WTC11 (cell line): Measurements from ENCODE around the gene LMF2.

Experiments
- AFF4 ChIP-seq: sonication (generic); formaldehyde crosslinking; IDR thresholded peaks from 2 replicates; pipeline ENCODE4 v1.8.1; 2023; ENCODE audit warnings: mild to moderate bottlenecking, missing genetic modification reagents, borderline replicate concordance
- ATF3 ChIP-seq: sonication (generic); formaldehyde crosslinking; conservative IDR thresholded peaks from 2 replicates; pipeline ENCODE4 v1.8.1; 2022; ENCODE audit warnings: mild to moderate bottlenecking, missing genetic modification reagents
- CREB1 ChIP-seq: sonication (generic); formaldehyde crosslinking; IDR thresholded peaks from 2 replicates; pipeline ENCODE4 v1.8.0; 2023; ENCODE audit warnings: mild to moderate bottlenecking, missing genetic modification reagents
- ETV6 ChIP-seq: sonication (generic); formaldehyde crosslinking; IDR thresholded peaks from 2 replicates; pipeline ENCODE4 v1.8.1; 2022; ENCODE audit warnings: mild to moderate bottlenecking, missing genetic modification reagents
- FOXP1 ChIP-seq: sonication (generic); formaldehyde crosslinking; IDR thresholded peaks from 2 replicates; pipeline ENCODE4 v1.8.0; 2022; ENCODE audit warnings: missing genetic modification reagents, mild to moderate bottlenecking, moderate library complexity, borderline replicate concordance
- IRF1 ChIP-seq: sonication (generic); formaldehyde crosslinking; IDR thresholded peaks from 2 replicates; pipeline ENCODE4 v1.8.0; 2023; ENCODE audit warnings: missing genetic modification reagents
- KAT7 ChIP-seq: sonication (generic); formaldehyde crosslinking; IDR thresholded peaks from 2 replicates; pipeline ENCODE4 v1.8.1; 2023; ENCODE audit warnings: missing genetic modification reagents, mild to moderate bottlenecking, borderline replicate concordance
- MYBL2 ChIP-seq: sonication (generic); formaldehyde crosslinking; IDR thresholded peaks from 2 replicates; pipeline ENCODE4 v1.8.1; 2023; ENCODE audit warnings: mild to moderate bottlenecking, moderate library complexity, missing genetic modification reagents
- SMAD4 ChIP-seq: sonication (generic); formaldehyde crosslinking; IDR thresholded peaks from 2 replicates; pipeline ENCODE4 v1.8.0; 2022; ENCODE audit warnings: mild to moderate bottlenecking, missing genetic modification reagents
- SP1 ChIP-seq: sonication (generic); formaldehyde crosslinking; conservative IDR thresholded peaks from 2 replicates; pipeline ENCODE4 v1.8.1; 2022; ENCODE audit warnings: missing genetic modification reagents
- USF2 ChIP-seq: sonication (generic); formaldehyde crosslinking; IDR thresholded peaks from 2 replicates; pipeline ENCODE4 v1.8.1; 2023; ENCODE audit warnings: mild to moderate bottlenecking, missing genetic modification reagents, moderate library complexity
- TF ChIP-seq, protein P1 (sequence below): fragments of 200-600 bp; IDR thresholded peaks from 2 replicates; pipeline ENCODE4 v1.8.0; 2022; ENCODE audit warnings: antibody characterized with exemption
- TF ChIP-seq, protein P2 (sequence below): sonication (generic); formaldehyde crosslinking; IDR thresholded peaks from 2 replicates; pipeline ENCODE4 v1.8.1; 2023; ENCODE audit warnings: mild to moderate bottlenecking, missing genetic modification reagents
- TF ChIP-seq, protein P3 (sequence below): sonication (generic); formaldehyde crosslinking; conservative IDR thresholded peaks from 2 replicates; pipeline ENCODE4 v1.8.1; 2023; ENCODE audit warnings: mild to moderate bottlenecking, low read depth, missing genetic modification reagents, moderate library complexity

DNA sequence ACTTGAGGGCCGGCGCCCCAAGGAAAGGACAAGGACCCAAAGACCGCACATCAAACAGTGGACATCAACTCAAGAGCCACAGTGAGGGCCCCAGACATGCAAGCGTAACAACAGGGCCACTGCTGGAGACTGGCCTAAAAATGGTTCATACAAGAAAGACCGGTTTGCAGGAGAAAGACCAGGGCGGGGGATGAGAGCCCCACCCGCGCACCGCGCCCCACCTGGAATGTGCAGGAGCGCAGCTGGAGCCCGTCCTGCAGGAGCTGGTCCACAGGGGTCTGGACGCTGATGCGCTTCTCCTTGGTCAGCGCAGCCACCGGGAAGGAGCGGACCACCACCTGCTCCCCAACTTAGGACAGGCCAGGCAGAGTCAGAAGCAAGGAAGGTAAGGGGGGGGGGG is 46.6 kb downstream of the LMF2 start:
- TF ChIP-seq, protein P1, sequence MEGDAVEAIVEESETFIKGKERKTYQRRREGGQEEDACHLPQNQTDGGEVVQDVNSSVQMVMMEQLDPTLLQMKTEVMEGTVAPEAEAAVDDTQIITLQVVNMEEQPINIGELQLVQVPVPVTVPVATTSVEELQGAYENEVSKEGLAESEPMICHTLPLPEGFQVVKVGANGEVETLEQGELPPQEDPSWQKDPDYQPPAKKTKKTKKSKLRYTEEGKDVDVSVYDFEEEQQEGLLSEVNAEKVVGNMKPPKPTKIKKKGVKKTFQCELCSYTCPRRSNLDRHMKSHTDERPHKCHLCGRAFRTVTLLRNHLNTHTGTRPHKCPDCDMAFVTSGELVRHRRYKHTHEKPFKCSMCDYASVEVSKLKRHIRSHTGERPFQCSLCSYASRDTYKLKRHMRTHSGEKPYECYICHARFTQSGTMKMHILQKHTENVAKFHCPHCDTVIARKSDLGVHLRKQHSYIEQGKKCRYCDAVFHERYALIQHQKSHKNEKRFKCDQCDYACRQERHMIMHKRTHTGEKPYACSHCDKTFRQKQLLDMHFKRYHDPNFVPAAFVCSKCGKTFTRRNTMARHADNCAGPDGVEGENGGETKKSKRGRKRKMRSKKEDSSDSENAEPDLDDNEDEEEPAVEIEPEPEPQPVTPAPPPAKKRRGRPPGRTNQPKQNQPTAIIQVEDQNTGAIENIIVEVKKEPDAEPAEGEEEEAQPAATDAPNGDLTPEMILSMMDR, result no peak
- TF ChIP-seq ATF3 (CRISPR knock-in tag), result no peak
- TF ChIP-seq KAT7, result no peak
- no peak for TF ChIP-seq AFF4 (CRISPR knock-in tag)
- no peak for TF ChIP-seq ETV6 (CRISPR knock-in tag)
- TF ChIP-seq, protein P2, sequence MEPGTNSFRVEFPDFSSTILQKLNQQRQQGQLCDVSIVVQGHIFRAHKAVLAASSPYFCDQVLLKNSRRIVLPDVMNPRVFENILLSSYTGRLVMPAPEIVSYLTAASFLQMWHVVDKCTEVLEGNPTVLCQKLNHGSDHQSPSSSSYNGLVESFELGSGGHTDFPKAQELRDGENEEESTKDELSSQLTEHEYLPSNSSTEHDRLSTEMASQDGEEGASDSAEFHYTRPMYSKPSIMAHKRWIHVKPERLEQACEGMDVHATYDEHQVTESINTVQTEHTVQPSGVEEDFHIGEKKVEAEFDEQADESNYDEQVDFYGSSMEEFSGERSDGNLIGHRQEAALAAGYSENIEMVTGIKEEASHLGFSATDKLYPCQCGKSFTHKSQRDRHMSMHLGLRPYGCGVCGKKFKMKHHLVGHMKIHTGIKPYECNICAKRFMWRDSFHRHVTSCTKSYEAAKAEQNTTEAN (CRISPR knock-in tag), result no peak
- TF ChIP-seq CREB1 (CRISPR knock-in tag), result no peak
- TF ChIP-seq SP1 (CRISPR knock-in tag), result no peak
- no peak for TF ChIP-seq MYBL2 (CRISPR knock-in tag)
- TF ChIP-seq, protein P3, sequence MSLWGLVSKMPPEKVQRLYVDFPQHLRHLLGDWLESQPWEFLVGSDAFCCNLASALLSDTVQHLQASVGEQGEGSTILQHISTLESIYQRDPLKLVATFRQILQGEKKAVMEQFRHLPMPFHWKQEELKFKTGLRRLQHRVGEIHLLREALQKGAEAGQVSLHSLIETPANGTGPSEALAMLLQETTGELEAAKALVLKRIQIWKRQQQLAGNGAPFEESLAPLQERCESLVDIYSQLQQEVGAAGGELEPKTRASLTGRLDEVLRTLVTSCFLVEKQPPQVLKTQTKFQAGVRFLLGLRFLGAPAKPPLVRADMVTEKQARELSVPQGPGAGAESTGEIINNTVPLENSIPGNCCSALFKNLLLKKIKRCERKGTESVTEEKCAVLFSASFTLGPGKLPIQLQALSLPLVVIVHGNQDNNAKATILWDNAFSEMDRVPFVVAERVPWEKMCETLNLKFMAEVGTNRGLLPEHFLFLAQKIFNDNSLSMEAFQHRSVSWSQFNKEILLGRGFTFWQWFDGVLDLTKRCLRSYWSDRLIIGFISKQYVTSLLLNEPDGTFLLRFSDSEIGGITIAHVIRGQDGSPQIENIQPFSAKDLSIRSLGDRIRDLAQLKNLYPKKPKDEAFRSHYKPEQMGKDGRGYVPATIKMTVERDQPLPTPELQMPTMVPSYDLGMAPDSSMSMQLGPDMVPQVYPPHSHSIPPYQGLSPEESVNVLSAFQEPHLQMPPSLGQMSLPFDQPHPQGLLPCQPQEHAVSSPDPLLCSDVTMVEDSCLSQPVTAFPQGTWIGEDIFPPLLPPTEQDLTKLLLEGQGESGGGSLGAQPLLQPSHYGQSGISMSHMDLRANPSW (CRISPR knock-in tag), result no peak
- no peak for TF ChIP-seq FOXP1 (CRISPR knock-in tag)
- TF ChIP-seq SMAD4 (CRISPR knock-in tag), result no peak
- TF ChIP-seq USF2 (CRISPR knock-in tag), result no peak
- TF ChIP-seq IRF1 (CRISPR knock-in tag), result no peak
